HL-60 (cell line): ENCODE data around the gene TADA2A.

ENCODE experiments used
- DNase-seq, 2 experiments: peaks; one replicate each; pipeline ENCODE4 v3.0.0-alpha.2; 2010 to 2020; ENCODE audit warnings: low read depth in 1 of 2, low spot score in 1 of 2
- H3K27ac ChIP-seq: fragments of 250-450 bp; sonication (Bioruptor Pico); replicated peaks from 2 replicates; pipeline ENCODE4 v1.5.1; 2020; ENCODE audit warnings: mild to moderate bottlenecking, moderate library complexity
- H3K27me3 ChIP-seq: fragments of 250-450 bp; sonication (Bioruptor Pico); 2 replicates; pipeline ENCODE4 v1.5.1; 2021; ENCODE audit warnings: mild to moderate bottlenecking, moderate library complexity; ENCODE audit not compliant: insufficient read depth, poor library complexity, severe bottlenecking
- H3K4me3 ChIP-seq: replicated peaks from 2 replicates; pipeline ENCODE4 v1.5.1; 2011; ENCODE audit warnings: mild to moderate bottlenecking, control low read depth, low read length; ENCODE audit not compliant: insufficient read depth
- CTCF ChIP-seq: IDR thresholded peaks from one replicate; pipeline ENCODE4 v1.5.1; 2011; ENCODE audit warnings: low read length, control low read depth, inconsistent platforms; ENCODE audit not compliant: insufficient read depth
- GABPA ChIP-seq: IDR thresholded peaks from 2 replicates; pipeline ENCODE4 v1.6.1; 2012; ENCODE audit warnings: low read depth
- POLR2AphosphoS5 ChIP-seq: IDR thresholded peaks from 2 replicates; pipeline ENCODE4 v1.6.1; 2012; ENCODE audit warnings: low read depth
- REST ChIP-seq: IDR thresholded peaks from 2 replicates; pipeline ENCODE4 v1.6.1; 2012; ENCODE audit warnings: low read depth; ENCODE audit not compliant: insufficient replicate concordance
- SPI1 ChIP-seq: IDR thresholded peaks from 2 replicates; pipeline ENCODE4 v1.6.1; 2012; ENCODE audit warnings: low read depth, mild to moderate bottlenecking, borderline replicate concordance

Gene TADA2A

GRCh38 chr17:37461668-37462067 lies 55.0 kb downstream of the TADA2A start:
- no peaks in the 10 kb centered on the region for H3K27me3 ChIP-seq
- TF ChIP-seq CTCF = no peak
- no peak for TF ChIP-seq POLR2AphosphoS5
- no peak for TF ChIP-seq SPI1
- no peak for TF ChIP-seq REST
- TF ChIP-seq GABPA = no peak
- no peak overlapping the region for H3K27ac ChIP-seq
- no peak overlapping the region for H3K4me3 ChIP-seq
- DNase-seq = no peak

GRCh38 chr17:37462492-37462891 lies 55.8 kb downstream of the TADA2A start:
- Histone ChIP-seq H3K27ac (no peak overlapping the region), H3K4me3 (no peak overlapping the region), H3K27me3 (no peaks in the 10 kb centered on the region)
- DNase-seq = no peak
- TF ChIP-seq SPI1 (no peak), POLR2AphosphoS5 (no peak), CTCF (no peak), REST (no peak)

GRCh38 chr17:37463039-37463438 lies 56.4 kb downstream of the TADA2A start:
- no peak for TF ChIP-seq REST
- no peak for TF ChIP-seq GABPA
- TF ChIP-seq POLR2AphosphoS5 = no peak
- no peak for TF ChIP-seq SPI1
- no peak for TF ChIP-seq CTCF
- Histone ChIP-seq H3K4me3 (no peak overlapping the region), H3K27ac (no peak overlapping the region), H3K27me3 (no peaks in the 10 kb centered on the region)
- DNase-seq = no peak
